ENCODE data around the gene NCR2. TPM values are rescaled to one million over a fixed set of nuclear protein-coding genes. Genes with fewer than 3 reads are reported as not detected.

NCR2 gene
- total and polyA plus RNA-seq, 8 donors: not detected

- Histone ChIP-seq H3K4me3 (no peak overlapping the region), H3K9me3 (no peaks in the 10 kb centered on the region), H3K27ac (no peak overlapping the region), H3K4me1 (peaks cover 4 to 15% (median 14%) of the 10 kb centered on the region in 4 donors), H3K36me3 (no peaks in the 10 kb centered on the region), H3K27me3 (peaks cover 6 to 39% (median 18%) of the 10 kb centered on the region in 3 donors)
- intact Hi-C loops (cut with DNase I; ENCODE audit: low total_unique reads): no loop called here
- no peak for DNase-seq
- TF ChIP-seq POLR2AphosphoS5 (IDR thresholded peaks at IDR 0.05) (no peak), CTCF (IDR thresholded peaks at IDR 0.05) (no peak), EP300 (IDR thresholded peaks at IDR 0.05) (no peak), POLR2A (IDR thresholded peaks at IDR 0.05) (no peak)
Observed at GRCh38 chr6:41379306-41379705, 43.9 kb downstream of the NCR2 start.

DNA sequence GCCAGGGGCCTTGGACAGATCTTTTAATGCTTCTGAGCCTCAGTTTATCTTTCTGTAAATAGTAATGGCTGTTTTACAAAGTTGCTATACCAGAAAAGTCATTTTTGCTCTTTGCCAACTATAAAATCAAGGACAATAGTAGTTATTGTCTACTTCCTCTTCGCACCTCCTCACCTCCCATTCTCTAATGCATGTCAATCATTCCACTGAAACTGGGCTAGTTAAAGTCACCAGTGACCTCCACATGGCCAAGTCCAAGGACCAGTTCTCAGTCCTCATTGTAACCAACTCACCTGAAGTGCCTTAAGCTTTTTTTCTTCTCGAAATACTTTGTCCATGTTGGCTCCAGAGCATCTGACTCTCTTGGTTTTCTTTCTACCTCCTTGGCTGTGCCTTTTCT is 51.2 kb downstream of the NCR2 start:
- no peaks in the 10 kb centered on the region for H3K9me3 ChIP-seq
- DNase-seq: no peak
- no peaks in the 10 kb centered on the region for H3K4me1 ChIP-seq
- TF ChIP-seq CTCF (IDR thresholded peaks at IDR 0.05) (no peak), POLR2A (IDR thresholded peaks at IDR 0.05) (no peak), EP300 (IDR thresholded peaks at IDR 0.05) (no peak), POLR2AphosphoS5 (IDR thresholded peaks at IDR 0.05) (no peak)
- 54 to 86% (median 80%) methylated on average over 2 of the region's 2 CpGs for WGBS, 5 donors
- H3K27me3 ChIP-seq: no peaks in the 10 kb centered on the region
- no peaks in the 10 kb centered on the region for H3K36me3 ChIP-seq
- H3K4me3 ChIP-seq: no peak overlapping the region
- intact Hi-C loops (cut with DNase I; ENCODE audit: low total_unique reads): no loop called here
- no peak overlapping the region for H3K27ac ChIP-seq

- Histone ChIP-seq H3K9me3 (peaks cover 0 to 15% (median 12%) of the 10 kb centered on the region in 4 donors), H3K36me3 (no peaks in the 10 kb centered on the region), H3K4me3 (no peak overlapping the region), H3K27me3 (no peaks in the 10 kb centered on the region), H3K4me1 (no peaks in the 10 kb centered on the region), H3K27ac (no peak overlapping the region)
- no peak for DNase-seq
- 72 to 81% (median 76%) methylated on average over 4 of the region's 4 CpGs for WGBS, 5 donors
- intact Hi-C loops (cut with DNase I; ENCODE audit: low total_unique reads): no loop called here
- TF ChIP-seq POLR2AphosphoS5 (IDR thresholded peaks at IDR 0.05) (no peak), CTCF (IDR thresholded peaks at IDR 0.05) (no peak), EP300 (IDR thresholded peaks at IDR 0.05) (no peak), POLR2A (IDR thresholded peaks at IDR 0.05) (no peak)
Observed at GRCh38 chr6:41392246-41392645, 56.8 kb downstream of the NCR2 start.

- no peak overlapping the region for H3K27ac ChIP-seq
- no peak for TF ChIP-seq CTCF (IDR thresholded peaks at IDR 0.05)
- no peak for TF ChIP-seq POLR2AphosphoS5 (IDR thresholded peaks at IDR 0.05)
- TF ChIP-seq EP300 (IDR thresholded peaks at IDR 0.05): no peak
- no peak for TF ChIP-seq POLR2A (IDR thresholded peaks at IDR 0.05)
- H3K36me3 ChIP-seq: no peaks in the 10 kb centered on the region
- intact Hi-C loops (cut with DNase I; ENCODE audit: low total_unique reads): no loop called here
- no peaks in the 10 kb centered on the region for H3K4me1 ChIP-seq
- H3K27me3 ChIP-seq: peaks cover 0 to 9% (median 0%) of the 10 kb centered on the region in 3 donors
- no peak overlapping the region for H3K4me3 ChIP-seq
- no peak for DNase-seq
- peaks cover 0 to 17% (median 13%) of the 10 kb centered on the region in 4 donors for H3K9me3 ChIP-seq
- WGBS, 5 donors: 59 to 72% (median 64%) methylated on average over 5 of the region's 5 CpGs
Observed at GRCh38 chr6:41396335-41396734, 60.9 kb downstream of the NCR2 start.

Measured in stomach (tissue), 9 donors.